PFSK-1 (cell line): ENCODE data around the gene NDST1.

Experiments used
- POLR2AphosphoS5 ChIP-seq: IDR thresholded peaks from 2 replicates; pipeline ENCODE4 v1.6.1; 2012; ENCODE audit warnings: low read depth, mild to moderate bottlenecking, control low read depth, low read length, moderate library complexity
- SIN3A ChIP-seq: IDR thresholded peaks from 2 replicates; pipeline ENCODE4 v1.6.1; 2012; ENCODE audit warnings: mild to moderate bottlenecking, low read length, moderate library complexity, borderline replicate concordance; ENCODE audit not compliant: insufficient read depth
- TAF1 ChIP-seq: IDR thresholded peaks from 2 replicates; pipeline ENCODE4 v1.6.1; 2012; ENCODE audit warnings: low read length, control low read depth, borderline replicate concordance; ENCODE audit not compliant: insufficient read depth
- TF ChIP-seq, protein P1 (sequence below), 2 experiments: IDR thresholded peaks; 2 replicates each; pipeline versions ENCODE4 v1.6.1 to v1.8.0; 2011 to 2012; ENCODE audit warnings: low read depth in 2 of 2, low read length in 2 of 2, control low read depth in 1 of 2, inconsistent platforms in 1 of 2, mild to moderate bottlenecking in 1 of 2, moderate library complexity in 1 of 2; ENCODE audit not compliant: insufficient read depth in 1 of 2

DNA sequence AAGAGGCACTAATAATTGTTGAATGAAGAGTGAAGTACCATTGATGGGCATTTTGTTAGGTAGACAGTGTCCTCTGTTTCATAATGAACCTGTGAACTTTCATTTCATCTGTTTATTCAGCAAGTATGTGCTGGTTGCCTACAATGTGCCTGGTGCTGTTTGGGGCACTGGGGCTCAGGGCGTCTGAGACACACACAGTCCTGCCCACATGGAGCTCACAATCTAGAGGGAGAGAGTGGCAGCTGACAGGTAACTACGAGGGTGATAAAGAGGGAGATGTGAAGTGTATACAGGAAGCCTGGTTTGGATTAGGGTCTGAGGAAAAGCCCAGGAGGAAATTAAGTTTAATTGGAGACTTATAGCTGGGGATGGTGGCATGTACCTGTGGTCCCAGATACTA is 28.5 kb upstream of the NDST1 start:
- TF ChIP-seq SIN3A, result no peak
- no peak for TF ChIP-seq POLR2AphosphoS5
- TF ChIP-seq, protein P1, sequence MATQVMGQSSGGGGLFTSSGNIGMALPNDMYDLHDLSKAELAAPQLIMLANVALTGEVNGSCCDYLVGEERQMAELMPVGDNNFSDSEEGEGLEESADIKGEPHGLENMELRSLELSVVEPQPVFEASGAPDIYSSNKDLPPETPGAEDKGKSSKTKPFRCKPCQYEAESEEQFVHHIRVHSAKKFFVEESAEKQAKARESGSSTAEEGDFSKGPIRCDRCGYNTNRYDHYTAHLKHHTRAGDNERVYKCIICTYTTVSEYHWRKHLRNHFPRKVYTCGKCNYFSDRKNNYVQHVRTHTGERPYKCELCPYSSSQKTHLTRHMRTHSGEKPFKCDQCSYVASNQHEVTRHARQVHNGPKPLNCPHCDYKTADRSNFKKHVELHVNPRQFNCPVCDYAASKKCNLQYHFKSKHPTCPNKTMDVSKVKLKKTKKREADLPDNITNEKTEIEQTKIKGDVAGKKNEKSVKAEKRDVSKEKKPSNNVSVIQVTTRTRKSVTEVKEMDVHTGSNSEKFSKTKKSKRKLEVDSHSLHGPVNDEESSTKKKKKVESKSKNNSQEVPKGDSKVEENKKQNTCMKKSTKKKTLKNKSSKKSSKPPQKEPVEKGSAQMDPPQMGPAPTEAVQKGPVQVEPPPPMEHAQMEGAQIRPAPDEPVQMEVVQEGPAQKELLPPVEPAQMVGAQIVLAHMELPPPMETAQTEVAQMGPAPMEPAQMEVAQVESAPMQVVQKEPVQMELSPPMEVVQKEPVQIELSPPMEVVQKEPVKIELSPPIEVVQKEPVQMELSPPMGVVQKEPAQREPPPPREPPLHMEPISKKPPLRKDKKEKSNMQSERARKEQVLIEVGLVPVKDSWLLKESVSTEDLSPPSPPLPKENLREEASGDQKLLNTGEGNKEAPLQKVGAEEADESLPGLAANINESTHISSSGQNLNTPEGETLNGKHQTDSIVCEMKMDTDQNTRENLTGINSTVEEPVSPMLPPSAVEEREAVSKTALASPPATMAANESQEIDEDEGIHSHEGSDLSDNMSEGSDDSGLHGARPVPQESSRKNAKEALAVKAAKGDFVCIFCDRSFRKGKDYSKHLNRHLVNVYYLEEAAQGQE (IDR thresholded peaks at IDR 0.05; ENCODE audit: insufficient read depth in 1 of 2, low read depth in 2 of 2, low read length in 2 of 2), result no peak
- TF ChIP-seq TAF1, result no peak
